ENCODE measurements around the gene CFAP46.

DNA sequence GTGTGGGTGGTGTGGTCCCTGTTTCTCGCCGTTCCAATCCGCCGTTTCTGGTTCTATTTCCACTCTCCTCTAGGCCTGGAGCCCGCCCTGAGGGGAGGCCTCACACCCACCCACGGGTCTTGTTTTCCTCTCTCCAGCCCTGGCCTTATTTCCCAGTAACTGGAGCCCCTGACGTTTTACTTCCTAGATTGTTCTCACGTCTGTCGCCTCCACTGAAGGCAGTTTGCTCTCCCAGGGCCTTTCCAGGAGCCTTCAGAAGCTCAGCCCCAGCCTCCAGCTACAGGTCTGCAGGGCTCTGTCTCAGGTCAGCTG is 30.6 kb downstream of the CFAP46 start:
- no peak for TF ChIP-seq LEF1 (IDR thresholded peaks at IDR 0.05; ENCODE audit: borderline replicate concordance)
- no peak for TF ChIP-seq CTBP1 (IDR thresholded peaks at IDR 0.05; ENCODE audit: borderline replicate concordance)
- no peak for TF ChIP-seq BHLHE40 (IDR thresholded peaks at IDR 0.05; ENCODE audit: borderline replicate concordance)
- no peak for TF ChIP-seq FOXM1 (IDR thresholded peaks at IDR 0.05; ENCODE audit: borderline replicate concordance)
- no peak for TF ChIP-seq NFRKB (IDR thresholded peaks at IDR 0.05)
- TF ChIP-seq, protein P1, sequence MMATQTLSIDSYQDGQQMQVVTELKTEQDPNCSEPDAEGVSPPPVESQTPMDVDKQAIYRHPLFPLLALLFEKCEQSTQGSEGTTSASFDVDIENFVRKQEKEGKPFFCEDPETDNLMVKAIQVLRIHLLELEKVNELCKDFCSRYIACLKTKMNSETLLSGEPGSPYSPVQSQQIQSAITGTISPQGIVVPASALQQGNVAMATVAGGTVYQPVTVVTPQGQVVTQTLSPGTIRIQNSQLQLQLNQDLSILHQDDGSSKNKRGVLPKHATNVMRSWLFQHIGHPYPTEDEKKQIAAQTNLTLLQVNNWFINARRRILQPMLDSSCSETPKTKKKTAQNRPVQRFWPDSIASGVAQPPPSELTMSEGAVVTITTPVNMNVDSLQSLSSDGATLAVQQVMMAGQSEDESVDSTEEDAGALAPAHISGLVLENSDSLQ (IDR thresholded peaks at IDR 0.05) = no peak
- TF ChIP-seq SUZ12 (IDR thresholded peaks at IDR 0.05) = no peak
